Muscle of back (tissue), 11 donors: ENCODE results near the gene DMTF1. TPM values are rescaled to one million over a fixed set of nuclear protein-coding genes. Genes with fewer than 3 reads are reported as not detected.

ENCODE experiments used
- DNase-seq, 3 donors: peaks; one replicate each; pipeline versions ENCODE4 v3.0.0 to v3.0.0-alpha.2; 2013
- polyA plus RNA-seq, 10 donors: library from polyadenylated mRNA; unstranded; fragments of 120-200 nt; gene quantifications; one replicate each; pipeline ENCODE4 v1.2.1, GENCODE V29; 2013; ENCODE audit not compliant: insufficient read length in 10 of 10

Gene DMTF1
- polyA plus RNA-seq, 10 donors: 54.3 to 168 (median 85.3) TPM

- DNase-seq: no peak
These were observed 8.0 kb upstream of the DMTF1 start for GRCh38 chr7:87144173-87144657.

- DNase-seq: peak in 2 of 3 donors; percentile 20
These were observed 5.4 kb upstream of the DMTF1 start for GRCh38 chr7:87146740-87147386.

GRCh38 chr7:87147500-87147899 is 4.8 kb upstream of the DMTF1 start:
- DNase-seq: no peak

GRCh38 chr7:87148332-87148955 is 3.8 kb upstream of the DMTF1 start:
- DNase-seq: peak; percentile 20 to 59 (median 22)

- DNase-seq: peak in 1 of 3 donors; percentile 6
These were observed 1.1 kb upstream of the DMTF1 start for GRCh38 chr7:87151002-87151728.

GRCh38 chr7:87151729-87152111 is 533 bp upstream of the DMTF1 start:
- no peak for DNase-seq

- DNase-seq: peak; percentile 26 to 82 (median 52)
These were observed 816 bp downstream of the DMTF1 start for GRCh38 chr7:87152897-87153641.

GRCh38 chr7:87154166-87154565 is 1.9 kb downstream of the DMTF1 start:
- no peak for DNase-seq

GRCh38 chr7:87154569-87154968 is 2.3 kb downstream of the DMTF1 start:
- DNase-seq: peak in 1 of 3 donors; percentile 4

- DNase-seq: no peak
These were observed 3.5 kb downstream of the DMTF1 start for GRCh38 chr7:87155788-87156187.

GRCh38 chr7:87156709-87157108 is 4.5 kb downstream of the DMTF1 start:
- DNase-seq: no peak

GRCh38 chr7:87159538-87159937 is 7.3 kb downstream of the DMTF1 start:
- no peak for DNase-seq

- DNase-seq: no peak
These were observed 12.2 kb downstream of the DMTF1 start for GRCh38 chr7:87164433-87164832.

- no peak for DNase-seq
These were observed 18.6 kb downstream of the DMTF1 start for GRCh38 chr7:87170828-87171227.

GRCh38 chr7:87171282-87171934 is 19.2 kb downstream of the DMTF1 start:
- DNase-seq: no peak

GRCh38 chr7:87173471-87173870 is 21.2 kb downstream of the DMTF1 start:
- no peak for DNase-seq

- DNase-seq: no peak
These were observed 26.1 kb downstream of the DMTF1 start for GRCh38 chr7:87178320-87178719.

GRCh38 chr7:87179180-87179579 is 26.9 kb downstream of the DMTF1 start:
- no peak for DNase-seq

GRCh38 chr7:87187120-87187519 is 34.9 kb downstream of the DMTF1 start:
- DNase-seq: no peak

GRCh38 chr7:87188930-87189329 is 36.7 kb downstream of the DMTF1 start:
- DNase-seq: no peak

GRCh38 chr7:87190783-87191182 is 38.5 kb downstream of the DMTF1 start:
- no peak for DNase-seq
